GM12878 (cell line): Measurements from ENCODE around the gene ANKRD44. TPM values are rescaled to one million over a fixed set of nuclear protein-coding genes. Genes with fewer than 3 reads are reported as not detected.

ENCODE experiments used
- BHLHE40 ChIP-seq, 2 experiments: fragments of 450-650 bp in 1 of 2; IDR thresholded peaks; 2 replicates each; pipeline ENCODE4 v1.6.1; 2011 to 2017; ENCODE audit warnings: low read depth in 2 of 2, borderline replicate concordance in 1 of 2, improper control_type of control experiment in 1 of 2, low read length in 1 of 2, mild to moderate bottlenecking in 1 of 2
- CHD2 ChIP-seq: IDR thresholded peaks from 2 replicates; pipeline ENCODE4 v1.6.1; 2011; ENCODE audit warnings: low read depth, low read length, improper control_type of control experiment, borderline replicate concordance
- CREB1 ChIP-seq: IDR thresholded peaks from 2 replicates; pipeline ENCODE4 v1.6.1; 2012; ENCODE audit warnings: low read depth, mild to moderate bottlenecking, inconsistent platforms
- GABPA ChIP-seq: IDR thresholded peaks from 2 replicates; pipeline ENCODE4 v1.6.1; 2014; ENCODE audit warnings: antibody characterized with exemption, low read depth, mild to moderate bottlenecking, inconsistent platforms
- IRF4 ChIP-seq: IDR thresholded peaks from 2 replicates; pipeline ENCODE4 v1.6.1; 2011; ENCODE audit warnings: low read depth, low read length
- LARP7 ChIP-seq: fragments of 450-650 bp; IDR thresholded peaks from 2 replicates; pipeline ENCODE4 v1.6.1; 2017; ENCODE audit warnings: mild to moderate bottlenecking
- MEF2A ChIP-seq: IDR thresholded peaks from 2 replicates; pipeline ENCODE4 v1.6.1; 2011; ENCODE audit warnings: low read depth, mild to moderate bottlenecking, low read length, moderate library complexity; ENCODE audit not compliant: insufficient read depth
- MEF2B ChIP-seq: fragments of 450-650 bp; IDR thresholded peaks from 2 replicates; pipeline ENCODE4 v1.6.1; 2018; ENCODE audit warnings: mild to moderate bottlenecking, moderate library complexity; ENCODE audit not compliant: partially characterized antibody, poor library complexity, severe bottlenecking
- MTA2 ChIP-seq: fragments of 450-650 bp; IDR thresholded peaks from 2 replicates; pipeline ENCODE4 v1.6.1; 2016; ENCODE audit warnings: low read depth, mild to moderate bottlenecking, moderate library complexity
- NFYB ChIP-seq: IDR thresholded peaks from 2 replicates; pipeline ENCODE4 v1.6.1; 2011; ENCODE audit warnings: low read depth, mild to moderate bottlenecking, low read length, improper control_type of control experiment, moderate library complexity; ENCODE audit not compliant: insufficient read depth
- NR2C1 ChIP-seq: fragments of 450-650 bp; IDR thresholded peaks from 2 replicates; pipeline ENCODE4 v1.6.1; 2017; ENCODE audit warnings: antibody characterized with exemption, mild to moderate bottlenecking, moderate library complexity
- PRDM15 ChIP-seq: fragments of 450-650 bp; formaldehyde crosslinking; IDR thresholded peaks from 2 replicates; pipeline ENCODE4 v1.4.0; 2020; ENCODE audit warnings: mild to moderate bottlenecking, moderate library complexity
- SIN3A ChIP-seq: IDR thresholded peaks from 2 replicates; pipeline ENCODE4 v1.6.1; 2012; ENCODE audit warnings: low read depth, low read length, improper control_type of control experiment
- SIX5 ChIP-seq: IDR thresholded peaks from 2 replicates; pipeline ENCODE4 v1.6.1; 2011; ENCODE audit warnings: mild to moderate bottlenecking, low read depth, low read length, moderate library complexity; ENCODE audit not compliant: severe bottlenecking
- SMARCA5 ChIP-seq: fragments of 450-650 bp; IDR thresholded peaks from 2 replicates; pipeline ENCODE4 v1.6.1; 2017; ENCODE audit warnings: mild to moderate bottlenecking
- SPI1 ChIP-seq: IDR thresholded peaks from 2 replicates; pipeline ENCODE4 v1.6.1; 2011; ENCODE audit warnings: low read depth, mild to moderate bottlenecking, low read length, moderate library complexity, borderline replicate concordance; ENCODE audit not compliant: insufficient read depth
- STAT1 ChIP-seq: fragments of 450-650 bp; conservative IDR thresholded peaks from 2 replicates; pipeline ENCODE4 v1.6.1; 2014; ENCODE audit warnings: antibody characterized with exemption, mild to moderate bottlenecking
- SUZ12 ChIP-seq: fragments of 200-600 bp; sonication (generic); IDR thresholded peaks from one replicate; pipeline ENCODE4 v1.6.1; 2018; ENCODE audit warnings: antibody characterized with exemption, mild to moderate bottlenecking; ENCODE audit not compliant: unreplicated experiment
- ZNF207 ChIP-seq: fragments of 450-650 bp; IDR thresholded peaks from 2 replicates; pipeline ENCODE4 v1.6.1; 2014; ENCODE audit warnings: antibody characterized with exemption, mild to moderate bottlenecking, borderline replicate concordance
- polyA plus RNA-seq, 11 experiments: library from polyadenylated mRNA; depleted of rRNA in 4 of 11; unstranded in 6 of 11; stranded (reverse) in 5 of 11; fragments of >200 nt; fragmentation: Nextera tagmentation in 4 of 11; fragmentation: Illumina TruSeq in 1 of 11; extraction: Ambion mirVana in 4 of 11; extraction: Trizol in 1 of 11; gene quantifications; 1 replicate in 1 of 11; 2 replicates in 10 of 11; pipeline versions ENCODE4 v1.2.1 to v1.2.3, GENCODE V29; 2011 to 2016; ENCODE audit warnings: inconsistent platforms in 2 of 11, missing spikeins in 2 of 11, low read depth in 1 of 11
- total RNA-seq, 4 experiments: library from RNA; depleted of rRNA in 3 of 4; stranded (reverse); fragments of >200 nt in 3 of 4; fragmentation: Illumina TruSeq in 1 of 4; extraction: Trizol in 1 of 4; gene quantifications; 2 replicates each; pipeline versions ENCODE4 v1.2.1 to v1.2.3, GENCODE V29; 2013 to 2021
- TF ChIP-seq, protein P1 (sequence below): fragments of 150-350 bp; IDR thresholded peaks from 2 replicates; pipeline ENCODE4 v1.6.1; 2014; ENCODE audit warnings: mild to moderate bottlenecking, low read depth, low read length
- TF ChIP-seq, protein P2 (sequence below): fragments of 450-650 bp; IDR thresholded peaks from 2 replicates; pipeline ENCODE4 v1.6.1; 2017; ENCODE audit warnings: mild to moderate bottlenecking, moderate library complexity

The ANKRD44 gene
- total and polyA plus RNA-seq, 10 of the 15 experiments (the other 5 are each of a cell fraction or from before 2014, with no cell fraction given) = 19.1 to 99.1 (median 59.6) TPM

DNA sequence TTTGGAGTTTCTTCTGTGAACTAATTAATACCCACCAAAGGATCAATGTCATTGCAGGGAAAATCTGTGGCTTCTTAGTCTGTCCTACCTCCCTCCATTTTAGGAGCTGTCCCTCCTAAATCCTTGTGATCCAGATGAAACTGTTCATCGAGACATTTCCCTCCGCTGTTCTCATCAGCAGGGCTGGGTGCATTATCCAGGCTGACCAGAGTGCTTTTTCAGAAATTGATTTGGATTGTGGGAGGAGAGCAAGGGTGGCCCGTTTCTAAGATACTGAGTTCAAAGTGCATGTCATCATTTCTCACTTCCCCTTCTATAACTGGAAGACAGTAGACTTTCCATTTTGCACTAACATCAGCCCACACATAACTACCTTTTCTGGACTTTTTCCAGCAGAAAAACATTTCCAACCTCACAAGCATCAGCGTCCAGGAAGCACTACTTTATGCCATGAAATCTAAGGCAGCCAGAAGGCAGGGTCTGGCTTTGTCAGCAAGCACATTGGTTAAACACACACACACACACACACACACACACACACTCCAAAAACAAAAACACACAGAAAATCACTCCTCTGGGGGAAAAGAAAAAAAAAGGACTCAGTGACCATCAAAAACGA lies 94.1 kb downstream of the ANKRD44 start (continued):
- peak; percentile 98 for TF ChIP-seq SPI1
- TF ChIP-seq SIX5 = no peak
- TF ChIP-seq, protein P1, sequence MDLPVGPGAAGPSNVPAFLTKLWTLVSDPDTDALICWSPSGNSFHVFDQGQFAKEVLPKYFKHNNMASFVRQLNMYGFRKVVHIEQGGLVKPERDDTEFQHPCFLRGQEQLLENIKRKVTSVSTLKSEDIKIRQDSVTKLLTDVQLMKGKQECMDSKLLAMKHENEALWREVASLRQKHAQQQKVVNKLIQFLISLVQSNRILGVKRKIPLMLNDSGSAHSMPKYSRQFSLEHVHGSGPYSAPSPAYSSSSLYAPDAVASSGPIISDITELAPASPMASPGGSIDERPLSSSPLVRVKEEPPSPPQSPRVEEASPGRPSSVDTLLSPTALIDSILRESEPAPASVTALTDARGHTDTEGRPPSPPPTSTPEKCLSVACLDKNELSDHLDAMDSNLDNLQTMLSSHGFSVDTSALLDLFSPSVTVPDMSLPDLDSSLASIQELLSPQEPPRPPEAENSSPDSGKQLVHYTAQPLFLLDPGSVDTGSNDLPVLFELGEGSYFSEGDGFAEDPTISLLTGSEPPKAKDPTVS = 0 out of 2 replicates have a peak, but pooled peaks have one; percentile 15
- TF ChIP-seq STAT1 = no peak
- peak; percentile 60; the same call in 1 of the 2 replicates for TF ChIP-seq CREB1
- no peak for TF ChIP-seq ZNF207
- TF ChIP-seq NFYB = no peak
- TF ChIP-seq SUZ12 = no peak
- TF ChIP-seq, protein P2, sequence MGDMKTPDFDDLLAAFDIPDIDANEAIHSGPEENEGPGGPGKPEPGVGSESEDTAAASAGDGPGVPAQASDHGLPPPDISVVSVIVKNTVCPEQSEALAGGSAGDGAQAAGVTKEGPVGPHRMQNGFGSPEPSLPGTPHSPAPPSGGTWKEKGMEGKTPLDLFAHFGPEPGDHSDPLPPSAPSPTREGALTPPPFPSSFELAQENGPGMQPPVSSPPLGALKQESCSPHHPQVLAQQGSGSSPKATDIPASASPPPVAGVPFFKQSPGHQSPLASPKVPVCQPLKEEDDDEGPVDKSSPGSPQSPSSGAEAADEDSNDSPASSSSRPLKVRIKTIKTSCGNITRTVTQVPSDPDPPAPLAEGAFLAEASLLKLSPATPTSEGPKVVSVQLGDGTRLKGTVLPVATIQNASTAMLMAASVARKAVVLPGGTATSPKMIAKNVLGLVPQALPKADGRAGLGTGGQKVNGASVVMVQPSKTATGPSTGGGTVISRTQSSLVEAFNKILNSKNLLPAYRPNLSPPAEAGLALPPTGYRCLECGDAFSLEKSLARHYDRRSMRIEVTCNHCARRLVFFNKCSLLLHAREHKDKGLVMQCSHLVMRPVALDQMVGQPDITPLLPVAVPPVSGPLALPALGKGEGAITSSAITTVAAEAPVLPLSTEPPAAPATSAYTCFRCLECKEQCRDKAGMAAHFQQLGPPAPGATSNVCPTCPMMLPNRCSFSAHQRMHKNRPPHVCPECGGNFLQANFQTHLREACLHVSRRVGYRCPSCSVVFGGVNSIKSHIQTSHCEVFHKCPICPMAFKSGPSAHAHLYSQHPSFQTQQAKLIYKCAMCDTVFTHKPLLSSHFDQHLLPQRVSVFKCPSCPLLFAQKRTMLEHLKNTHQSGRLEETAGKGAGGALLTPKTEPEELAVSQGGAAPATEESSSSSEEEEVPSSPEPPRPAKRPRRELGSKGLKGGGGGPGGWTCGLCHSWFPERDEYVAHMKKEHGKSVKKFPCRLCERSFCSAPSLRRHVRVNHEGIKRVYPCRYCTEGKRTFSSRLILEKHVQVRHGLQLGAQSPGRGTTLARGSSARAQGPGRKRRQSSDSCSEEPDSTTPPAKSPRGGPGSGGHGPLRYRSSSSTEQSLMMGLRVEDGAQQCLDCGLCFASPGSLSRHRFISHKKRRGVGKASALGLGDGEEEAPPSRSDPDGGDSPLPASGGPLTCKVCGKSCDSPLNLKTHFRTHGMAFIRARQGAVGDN = peak; percentile 99
- 0 out of 2 replicates have a peak, but pooled peaks have one; percentile 21 for TF ChIP-seq GABPA
- peak in 1 of 2 experiments; percentile 4; a peak in 1 of 4 replicates for TF ChIP-seq BHLHE40 (IDR thresholded peaks at IDR 0.05; ENCODE audit: borderline replicate concordance in 1 of 2, low read depth in 2 of 2, low read length in 1 of 2)
- TF ChIP-seq SIN3A = no peak; the same call in 1 of the 2 replicates
- TF ChIP-seq NR2C1 = peak; percentile 90
- TF ChIP-seq LARP7 = 0 out of 2 replicates have a peak, but pooled peaks have one; percentile 60
- TF ChIP-seq SMARCA5 = peak; percentile 96
- peak; percentile 85 for TF ChIP-seq MEF2B
- 0 out of 2 replicates have a peak, but pooled peaks have one; percentile 58 for TF ChIP-seq CHD2
- peak; percentile 79 for TF ChIP-seq MTA2
- peak; percentile 73 for TF ChIP-seq IRF4
- TF ChIP-seq PRDM15 (CRISPR knock-in tag) = no peak; the same call in 1 of the 2 replicates
- peak; percentile 67 for TF ChIP-seq MEF2A
